Astrocyte (in vitro differentiated cells and primary cell): ENCODE results near the gene FER. TPM values are rescaled to one million over a fixed set of nuclear protein-coding genes. Genes with fewer than 3 reads are reported as not detected.

Experiments used
- DNase-seq: peaks from one replicate; pipeline ENCODE4 v3.0.0-alpha.2; 2010; ENCODE audit warnings: low read depth
- FAIRE-seq: peaks from 2 replicates; lab custom pipeline; 2011; peaks lifted over from hg19 to GRCh38; lab: Jason Lieb, UNC
- H2AFZ ChIP-seq: 2 replicates; pipeline ENCODE4 v1.6.0; 2012; ENCODE audit warnings: low read depth, low read length, inconsistent platforms
- H3K27ac ChIP-seq: 2 replicates; pipeline ENCODE4 v1.5.1; 2011; ENCODE audit warnings: low read depth, low read length, inconsistent platforms
- H3K27me3 ChIP-seq: 2 replicates; pipeline ENCODE4 v1.6.0; 2011; ENCODE audit warnings: low read length, inconsistent platforms; ENCODE audit not compliant: insufficient read depth
- H3K36me3 ChIP-seq: 2 replicates; pipeline ENCODE4 v1.5.1; 2011; ENCODE audit warnings: low read length, inconsistent platforms; ENCODE audit not compliant: insufficient read depth
- H3K4me1 ChIP-seq: 2 replicates; pipeline ENCODE4 v1.5.1; 2011; ENCODE audit warnings: low read length, inconsistent platforms; ENCODE audit not compliant: insufficient read depth
- H3K4me2 ChIP-seq: 2 replicates; pipeline ENCODE4 v1.6.0; 2012; ENCODE audit warnings: low read length, inconsistent platforms
- H3K4me3 ChIP-seq: 2 replicates; pipeline ENCODE4 v1.5.1; 2011; ENCODE audit warnings: low read depth, mild to moderate bottlenecking, low read length, inconsistent platforms; ENCODE audit not compliant: insufficient read depth
- H3K79me2 ChIP-seq: 2 replicates; pipeline ENCODE4 v1.6.0; 2012; ENCODE audit warnings: mild to moderate bottlenecking, low read length, inconsistent platforms; ENCODE audit not compliant: insufficient read depth
- H3K9ac ChIP-seq: 2 replicates; pipeline ENCODE4 v1.6.0; 2012; ENCODE audit warnings: mild to moderate bottlenecking, low read length, inconsistent platforms
- H3K9me3 ChIP-seq: 2 replicates; pipeline ENCODE4 v1.5.1; 2012; ENCODE audit warnings: low read depth, mild to moderate bottlenecking, low read length, inconsistent platforms; ENCODE audit not compliant: insufficient read depth
- H4K20me1 ChIP-seq: 2 replicates; pipeline ENCODE4 v1.6.0; 2012; ENCODE audit warnings: low read length, inconsistent platforms; ENCODE audit not compliant: insufficient read depth
- H3K27ac Mint-ChIP-seq: one replicate; pipeline ENCODE4 v1.8.0; 2021; ENCODE audit warnings: mild to moderate bottlenecking, mixed read lengths; ENCODE audit not compliant: unreplicated experiment
- H3K27me3 Mint-ChIP-seq: one replicate; pipeline ENCODE4 v1.8.0; 2021; ENCODE audit warnings: low read depth, mixed read lengths; ENCODE audit not compliant: unreplicated experiment
- H3K36me3 Mint-ChIP-seq: one replicate; pipeline ENCODE4 v1.8.0; 2021; ENCODE audit warnings: low read depth, mixed read lengths; ENCODE audit not compliant: unreplicated experiment
- H3K4me1 Mint-ChIP-seq: one replicate; pipeline ENCODE4 v1.8.0; 2021; ENCODE audit warnings: low read depth, mixed read lengths; ENCODE audit not compliant: unreplicated experiment
- H3K4me3 Mint-ChIP-seq: one replicate; pipeline ENCODE4 v1.8.0; 2021; ENCODE audit warnings: mild to moderate bottlenecking, moderate library complexity, mixed read lengths; ENCODE audit not compliant: unreplicated experiment
- H3K9me3 Mint-ChIP-seq: one replicate; pipeline ENCODE4 v1.8.0; 2021; ENCODE audit warnings: mild to moderate bottlenecking, mixed read lengths; ENCODE audit not compliant: unreplicated experiment
- EZH2 ChIP-seq: IDR thresholded peaks from 2 replicates; pipeline ENCODE4 v1.6.1; 2012; ENCODE audit warnings: mild to moderate bottlenecking, low read length, inconsistent platforms; ENCODE audit not compliant: insufficient read depth
- total RNA-seq: library from RNA; stranded (reverse); gene quantifications from 2 replicates; pipeline ENCODE4 v1.2.1, GENCODE V29; 2021
- TF ChIP-seq, protein P1 (sequence below): IDR thresholded peaks from 2 replicates; pipeline ENCODE4 v1.5.1; 2011; ENCODE audit warnings: low read depth, mild to moderate bottlenecking, inconsistent platforms, low read length, moderate library complexity; ENCODE audit not compliant: insufficient read depth

Gene FER
- total RNA-seq, 1 donor from 2014 or later: 21.6 TPM

- FAIRE-seq: no peak
These were observed 491.8 kb downstream of the FER start for GRCh38 chr5:109239456-109239855.

GRCh38 chr5:109242518-109242917, 494.8 kb downstream of the FER start:
- no peak overlapping the region for H3K27ac Mint-ChIP-seq
- no peaks in the 10 kb centered on the region for H4K20me1 ChIP-seq
- H3K4me3 Mint-ChIP-seq: no peak overlapping the region
- H3K27ac ChIP-seq: no peak overlapping the region
- H3K27me3 Mint-ChIP-seq: peaks cover 17% of the 10 kb centered on the region
- H3K4me1 ChIP-seq: no peaks in the 10 kb centered on the region
- H3K4me2 ChIP-seq: no peak overlapping the region
- H3K79me2 ChIP-seq: no peaks in the 10 kb centered on the region
- H3K36me3 ChIP-seq: no peaks in the 10 kb centered on the region
- peaks cover 20% of the 10 kb centered on the region for H3K4me1 Mint-ChIP-seq
- TF ChIP-seq, protein P1, sequence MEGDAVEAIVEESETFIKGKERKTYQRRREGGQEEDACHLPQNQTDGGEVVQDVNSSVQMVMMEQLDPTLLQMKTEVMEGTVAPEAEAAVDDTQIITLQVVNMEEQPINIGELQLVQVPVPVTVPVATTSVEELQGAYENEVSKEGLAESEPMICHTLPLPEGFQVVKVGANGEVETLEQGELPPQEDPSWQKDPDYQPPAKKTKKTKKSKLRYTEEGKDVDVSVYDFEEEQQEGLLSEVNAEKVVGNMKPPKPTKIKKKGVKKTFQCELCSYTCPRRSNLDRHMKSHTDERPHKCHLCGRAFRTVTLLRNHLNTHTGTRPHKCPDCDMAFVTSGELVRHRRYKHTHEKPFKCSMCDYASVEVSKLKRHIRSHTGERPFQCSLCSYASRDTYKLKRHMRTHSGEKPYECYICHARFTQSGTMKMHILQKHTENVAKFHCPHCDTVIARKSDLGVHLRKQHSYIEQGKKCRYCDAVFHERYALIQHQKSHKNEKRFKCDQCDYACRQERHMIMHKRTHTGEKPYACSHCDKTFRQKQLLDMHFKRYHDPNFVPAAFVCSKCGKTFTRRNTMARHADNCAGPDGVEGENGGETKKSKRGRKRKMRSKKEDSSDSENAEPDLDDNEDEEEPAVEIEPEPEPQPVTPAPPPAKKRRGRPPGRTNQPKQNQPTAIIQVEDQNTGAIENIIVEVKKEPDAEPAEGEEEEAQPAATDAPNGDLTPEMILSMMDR: no peak
- no peak for TF ChIP-seq EZH2
- no peaks in the 10 kb centered on the region for H3K27me3 ChIP-seq
- no peak overlapping the region for H3K9ac ChIP-seq
- DNase-seq (peak; percentile 68), FAIRE-seq (no peak)
- H3K9me3 Mint-ChIP-seq: peaks cover 22% of the 10 kb centered on the region
- peaks cover 7% of the 10 kb centered on the region for H3K9me3 ChIP-seq
- H3K36me3 Mint-ChIP-seq: peaks cover 3% of the 10 kb centered on the region
- H3K4me3 ChIP-seq: no peak overlapping the region
- H2AFZ ChIP-seq: no peak overlapping the region

More at GRCh38 chr5:109239456-109239855, 491.8 kb downstream of the FER start:
- Histone ChIP-seq H3K4me2 (no peak overlapping the region), H3K27me3 (no peaks in the 10 kb centered on the region), H3K4me3 (no peak overlapping the region), H3K4me1 (no peaks in the 10 kb centered on the region), H3K9ac (no peak overlapping the region), H3K36me3 (no peaks in the 10 kb centered on the region), H3K79me2 (no peaks in the 10 kb centered on the region), H3K27ac (no peak overlapping the region), H3K9me3 (peaks cover 4% of the 10 kb centered on the region), H4K20me1 (no peaks in the 10 kb centered on the region), H2AFZ (no peak overlapping the region)
- Mint-ChIP-seq H3K27me3 (peaks cover 14% of the 10 kb centered on the region), H3K9me3 (peaks cover 16% of the 10 kb centered on the region), H3K4me1 (peaks cover 20% of the 10 kb centered on the region), H3K36me3 (peaks cover 6% of the 10 kb centered on the region), H3K4me3 (no peak overlapping the region), H3K27ac (no peak overlapping the region)
- DNase-seq: peak; percentile 14
- TF ChIP-seq, protein P1: no peak
- no peak for TF ChIP-seq EZH2

DNA sequence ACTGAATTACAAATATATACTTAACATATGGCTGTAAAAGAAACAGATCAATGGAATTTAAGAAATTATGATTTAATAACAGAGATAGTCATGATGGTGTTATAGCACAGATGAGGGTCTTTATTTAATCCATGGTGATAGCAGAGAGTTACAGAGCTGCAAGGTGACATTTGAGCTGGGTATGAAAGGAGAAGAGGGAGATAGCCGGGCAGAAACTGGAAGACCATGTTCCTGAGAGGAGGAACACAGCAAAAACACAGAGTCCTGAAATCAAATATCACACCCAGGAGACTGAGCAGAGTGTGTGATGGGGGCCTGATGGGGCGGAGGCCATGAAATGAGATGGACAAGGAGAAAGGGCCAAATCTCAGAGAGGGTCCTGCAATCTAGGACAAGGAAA, 498.7 kb downstream of the FER start:
- no peak for FAIRE-seq
- Histone ChIP-seq H2AFZ (no peak overlapping the region), H3K36me3 (no peaks in the 10 kb centered on the region), H3K79me2 (no peaks in the 10 kb centered on the region), H3K27me3 (no peaks in the 10 kb centered on the region), H3K4me1 (no peaks in the 10 kb centered on the region), H3K27ac (no peak overlapping the region), H4K20me1 (no peaks in the 10 kb centered on the region), H3K4me2 (no peak overlapping the region), H3K9ac (no peak overlapping the region), H3K4me3 (no peak overlapping the region), H3K9me3 (peaks cover 7% of the 10 kb centered on the region)
- Mint-ChIP-seq H3K9me3 (peaks cover 18% of the 10 kb centered on the region), H3K36me3 (peaks cover 5% of the 10 kb centered on the region), H3K27ac (no peak overlapping the region), H3K27me3 (peaks cover 14% of the 10 kb centered on the region), H3K4me1 (peaks cover 9% of the 10 kb centered on the region), H3K4me3 (no peak overlapping the region)
- no peak for DNase-seq
- no peak for TF ChIP-seq EZH2
- TF ChIP-seq, protein P1: no peak
